Stimulated activated CD4-positive, alpha-beta T cell treated with anti-CD3 and anti-CD28 coated beads, TNF-alpha, amount 100 ng/mL, for 1 hour (primary cell): ENCODE measurements around the gene CFAP77.

ENCODE experiments used
- DNase-seq, 3 donors: peaks; one replicate each; pipeline ENCODE4 v3.0.0-alpha.2; 2020; ENCODE audit warnings: low read depth in 3 of 3, low spot score in 1 of 3

CFAP77 gene

GRCh38 chr9:132407196-132407595, 2.8 kb upstream of the CFAP77 start:
- no peak for DNase-seq

DNA sequence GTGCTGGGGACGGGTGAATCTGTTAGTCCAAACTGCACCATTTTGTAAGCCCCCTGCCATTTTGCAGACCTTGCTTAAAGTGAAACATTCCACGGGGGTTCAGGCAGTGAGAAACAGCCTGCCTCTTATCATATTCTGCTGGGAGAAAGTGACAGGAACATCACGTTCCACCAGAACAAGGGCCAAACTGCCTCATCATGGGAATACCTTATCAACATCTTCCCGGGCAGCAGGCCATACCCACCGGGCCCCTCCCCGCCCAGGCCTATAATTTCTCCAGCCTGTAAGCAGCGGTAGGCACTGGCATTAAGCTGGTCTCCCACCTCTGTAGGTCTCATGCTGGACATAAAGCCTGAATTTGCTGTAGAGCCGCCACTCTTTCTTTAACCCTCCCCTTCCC, 1.5 kb upstream of the CFAP77 start:
- DNase-seq = no peak

GRCh38 chr9:132410642-132411041, 631 bp downstream of the CFAP77 start:
- no peak for DNase-seq

- DNase-seq = peak; percentile 35 to 54 (median 36)
Observed at GRCh38 chr9:132411091-132411508, 1.1 kb downstream of the CFAP77 start.

DNA sequence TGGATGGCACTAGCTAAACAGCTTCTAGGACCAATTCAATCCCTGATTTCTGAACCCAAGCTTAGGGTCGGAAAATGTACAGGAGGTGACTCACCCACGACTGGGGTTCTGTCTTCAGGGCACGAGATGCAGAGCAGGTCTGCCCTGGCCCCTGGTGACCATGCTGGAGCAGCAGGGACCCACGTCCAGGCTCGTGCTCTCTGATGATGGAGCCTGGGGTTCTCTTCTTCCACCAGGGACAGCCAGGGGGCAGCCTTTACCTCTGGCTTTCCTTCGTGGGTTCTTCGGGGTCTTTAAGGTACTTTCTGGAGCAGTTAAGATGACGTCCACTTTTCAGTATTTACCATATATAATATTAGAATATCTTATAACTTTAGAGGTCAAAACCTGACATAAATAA, 2.1 kb downstream of the CFAP77 start:
- no peak for DNase-seq

- no peak for DNase-seq
Observed at GRCh38 chr9:132413926-132414325, 3.9 kb downstream of the CFAP77 start.

DNA sequence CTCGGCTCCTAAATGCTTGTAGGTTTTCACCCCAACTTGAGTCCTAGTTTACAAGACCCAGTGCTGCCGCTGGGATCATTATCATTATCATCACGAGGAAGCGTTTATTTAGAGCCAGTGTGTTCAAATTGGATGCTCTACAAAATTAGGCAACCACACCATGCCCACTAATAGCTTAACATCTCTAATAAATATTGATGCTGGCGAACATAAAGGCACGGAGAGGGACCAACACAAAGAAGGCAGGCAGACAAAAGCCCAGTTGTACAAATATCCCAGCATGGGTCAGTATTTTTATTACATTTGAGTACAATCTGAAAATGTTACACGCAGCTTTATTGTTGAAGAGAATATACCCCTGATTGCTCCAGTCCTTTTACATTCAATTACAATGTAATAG, 4.7 kb downstream of the CFAP77 start:
- DNase-seq = no peak

DNA sequence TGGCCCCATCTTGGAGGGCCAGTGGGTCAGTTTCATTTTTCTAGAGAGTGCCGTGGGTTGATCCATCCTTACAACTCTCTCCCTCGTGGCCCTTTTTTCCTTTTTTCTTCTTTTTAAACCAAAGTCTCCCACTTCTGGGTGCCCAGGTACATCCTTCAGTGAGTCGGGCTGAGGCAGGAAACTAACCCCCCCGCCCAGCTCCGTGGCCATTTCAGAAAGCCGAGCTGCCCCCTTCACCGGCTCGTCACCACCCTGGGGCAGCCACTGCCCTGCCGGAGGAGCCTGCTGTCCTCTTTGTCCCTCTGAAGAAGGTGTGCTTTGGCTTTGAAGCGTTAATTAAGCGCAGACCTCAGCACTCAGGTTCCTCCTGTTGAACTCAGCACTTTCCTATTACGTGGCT, 5.2 kb downstream of the CFAP77 start:
- no peak for DNase-seq

DNA sequence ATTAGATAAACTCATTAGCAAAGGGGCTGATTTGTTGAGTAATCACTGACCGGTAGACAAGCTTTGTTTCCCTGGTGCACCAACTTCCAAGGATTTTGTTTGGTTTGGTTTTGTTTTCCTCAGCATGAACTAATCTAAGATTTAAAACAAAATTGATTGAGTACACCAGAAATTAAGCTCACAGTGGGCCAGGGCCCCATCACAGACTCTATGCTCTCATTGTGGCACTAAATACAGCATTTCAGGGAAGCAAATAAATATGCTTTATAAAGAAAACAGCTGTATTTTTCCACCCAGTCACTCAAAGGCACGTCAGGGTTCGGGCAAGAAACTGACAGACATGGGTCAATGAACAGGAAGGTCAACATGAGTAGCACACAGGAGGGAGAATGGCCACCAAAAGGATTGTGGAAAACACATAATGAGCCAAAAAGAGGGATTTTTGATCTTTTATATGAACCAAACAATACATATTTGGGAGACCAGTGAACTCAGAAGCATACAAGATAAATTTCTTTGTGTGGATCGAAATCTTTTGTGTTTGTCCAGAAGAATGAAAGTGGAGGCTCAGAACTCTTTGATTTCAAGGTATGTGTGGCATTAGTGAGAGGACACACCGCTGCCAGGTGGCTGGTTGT, 8.8 kb downstream of the CFAP77 start:
- DNase-seq = no peak

- no peak for DNase-seq
Observed at GRCh38 chr9:132422574-132422973, 12.6 kb downstream of the CFAP77 start.

DNA sequence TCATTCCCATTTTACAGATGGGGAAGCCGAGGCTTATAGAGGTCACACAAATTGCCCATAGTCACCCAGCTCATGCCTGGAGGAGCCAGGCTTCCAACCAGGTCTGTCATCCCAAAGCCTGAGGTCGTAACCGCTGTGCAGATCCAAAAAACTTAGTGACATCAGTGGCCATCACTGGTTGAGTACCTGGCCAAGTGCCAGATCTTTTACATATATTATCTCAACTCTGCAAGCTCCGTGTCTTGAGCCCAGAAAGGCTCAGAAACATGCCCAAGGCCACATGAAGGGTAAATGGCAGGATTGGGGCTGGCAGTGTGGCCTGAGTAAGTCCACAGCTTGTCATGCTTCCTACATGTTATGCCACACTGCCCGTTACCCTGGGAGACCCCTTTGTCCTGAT, 13.5 kb downstream of the CFAP77 start:
- DNase-seq = no peak

- DNase-seq = no peak
Observed at GRCh38 chr9:132424857-132425674, 15.1 kb downstream of the CFAP77 start.

DNA sequence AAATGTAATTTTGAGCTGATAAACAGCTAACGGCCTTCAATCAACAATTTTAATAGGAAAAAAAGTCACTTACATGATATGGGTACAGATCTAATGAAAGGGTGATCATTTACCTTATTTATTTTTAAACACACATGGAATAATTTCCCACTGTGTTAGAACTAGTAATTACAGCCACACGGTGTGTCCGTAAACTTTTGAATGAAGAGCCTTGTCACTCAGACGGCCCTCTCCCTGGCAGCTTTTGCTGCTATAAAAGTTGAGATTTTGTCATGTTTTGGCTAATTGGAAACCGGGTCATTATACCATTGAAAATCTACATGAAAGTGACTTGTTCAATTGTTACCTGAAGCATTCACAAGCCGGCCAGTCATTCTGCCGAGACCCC, 15.7 kb downstream of the CFAP77 start:
- DNase-seq = no peak

DNA sequence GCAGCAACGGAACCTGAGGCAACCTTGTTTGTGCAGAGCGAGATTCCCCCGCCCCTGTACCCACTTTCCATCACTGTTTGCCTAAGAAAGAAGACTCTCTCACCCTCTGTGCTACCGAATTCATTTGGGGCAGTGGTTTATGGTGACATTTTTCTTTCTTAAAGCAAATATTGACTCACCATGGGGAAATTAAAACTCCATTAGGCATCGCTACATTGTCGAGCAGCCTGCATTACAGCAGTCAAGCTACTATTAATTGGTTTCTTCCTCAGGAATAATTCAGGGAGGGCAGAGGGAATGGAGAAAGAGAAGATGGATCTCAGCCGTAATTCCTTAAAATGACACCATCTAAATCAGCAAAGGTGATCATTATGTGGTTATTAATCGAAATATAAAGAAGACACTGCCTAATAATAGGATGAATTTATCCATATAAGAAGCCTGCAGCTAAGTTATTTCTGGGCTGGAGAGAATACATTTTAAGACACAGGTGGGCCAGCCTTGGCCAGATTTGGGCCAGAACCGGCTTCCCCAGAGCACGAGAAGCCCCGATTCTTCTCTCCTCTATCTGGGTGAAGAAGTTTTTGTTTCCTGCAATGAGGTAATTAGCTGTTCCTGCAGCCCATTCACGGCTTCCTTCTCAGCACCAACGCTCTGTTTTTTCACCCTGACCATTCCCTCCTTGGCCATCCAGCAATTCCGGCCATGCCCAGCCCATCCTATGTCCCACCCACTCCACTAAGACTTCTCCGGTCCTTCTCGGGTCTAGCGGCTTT, 16.8 kb downstream of the CFAP77 start:
- no peak for DNase-seq

- no peak for DNase-seq
Observed at GRCh38 chr9:132430998-132431397, 21.0 kb downstream of the CFAP77 start.

- DNase-seq = no peak
Observed at GRCh38 chr9:132434881-132435280, 24.9 kb downstream of the CFAP77 start.

GRCh38 chr9:132439153-132439552, 29.1 kb downstream of the CFAP77 start:
- DNase-seq = no peak

DNA sequence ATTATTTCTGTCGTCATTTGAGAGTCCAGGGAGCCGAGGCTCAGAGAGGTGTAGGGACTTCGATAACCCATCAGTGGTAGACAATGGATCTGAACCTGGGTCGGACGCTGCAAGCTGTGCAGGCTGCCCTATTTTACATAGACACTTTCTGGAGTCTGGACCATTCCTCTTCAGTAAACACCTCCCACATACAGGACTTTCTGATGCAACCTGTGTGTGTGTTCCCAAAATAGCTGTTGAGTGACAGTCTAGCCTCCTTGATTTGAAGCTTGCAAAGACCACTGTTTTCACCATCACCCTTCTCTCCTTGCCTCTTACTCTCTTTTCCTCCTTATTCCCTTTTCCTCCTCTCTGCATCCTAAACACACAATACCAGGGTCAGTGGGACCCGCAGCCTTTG, 30.7 kb downstream of the CFAP77 start:
- no peak for DNase-seq

- no peak for DNase-seq
Observed at GRCh38 chr9:132441404-132441803, 31.4 kb downstream of the CFAP77 start.

DNA sequence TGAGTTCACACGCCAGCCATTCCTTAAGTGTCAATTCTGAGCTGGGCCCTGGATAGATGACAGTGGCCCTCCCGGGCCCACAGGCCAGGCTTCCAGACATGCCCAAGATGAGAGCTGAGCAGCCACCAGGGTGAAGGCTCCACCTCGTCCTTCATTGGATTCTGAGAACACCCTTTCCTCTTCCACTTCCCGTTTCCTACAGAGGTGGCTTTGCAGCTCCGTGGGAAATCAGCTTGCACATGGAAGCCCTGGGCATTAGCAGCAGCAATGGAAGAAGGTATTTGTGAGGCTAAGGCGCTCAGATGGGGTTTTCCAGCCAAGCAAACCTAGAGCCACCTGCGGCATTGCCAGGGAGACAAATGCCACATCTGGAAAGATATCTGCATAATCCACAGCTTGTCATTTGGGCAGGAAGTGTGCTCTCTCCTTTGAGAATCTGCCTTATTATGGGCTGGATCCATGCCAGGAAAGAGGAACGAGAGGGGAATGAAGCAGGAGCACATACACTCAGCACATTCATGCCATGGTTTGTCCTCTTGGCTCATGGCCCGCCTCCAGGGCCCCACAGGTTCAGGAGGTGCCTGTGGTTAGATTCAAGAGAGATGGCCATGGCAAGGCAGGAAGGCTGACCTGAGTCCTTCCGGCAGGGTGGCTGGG, 34.1 kb downstream of the CFAP77 start:
- DNase-seq = no peak

DNA sequence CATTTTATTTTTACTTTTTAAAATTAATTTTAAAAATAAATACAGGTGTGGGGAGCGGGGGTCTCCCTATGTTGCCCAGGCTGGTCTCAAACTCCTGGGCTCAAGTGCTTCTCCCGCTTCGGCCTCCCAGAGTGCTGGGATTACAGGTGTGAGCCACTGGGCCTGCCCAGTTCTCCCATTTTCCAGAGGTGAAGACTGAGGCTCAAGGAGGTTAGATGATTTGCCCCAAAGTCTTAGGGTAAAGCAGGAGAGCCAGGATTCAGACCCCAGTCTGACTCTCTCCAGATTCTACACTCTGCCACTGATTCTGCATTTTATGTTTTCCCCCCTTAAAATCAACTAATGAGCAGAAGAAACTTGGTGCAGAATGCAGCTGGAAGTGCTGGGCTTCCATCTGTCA, 36.9 kb downstream of the CFAP77 start:
- DNase-seq = no peak

DNA sequence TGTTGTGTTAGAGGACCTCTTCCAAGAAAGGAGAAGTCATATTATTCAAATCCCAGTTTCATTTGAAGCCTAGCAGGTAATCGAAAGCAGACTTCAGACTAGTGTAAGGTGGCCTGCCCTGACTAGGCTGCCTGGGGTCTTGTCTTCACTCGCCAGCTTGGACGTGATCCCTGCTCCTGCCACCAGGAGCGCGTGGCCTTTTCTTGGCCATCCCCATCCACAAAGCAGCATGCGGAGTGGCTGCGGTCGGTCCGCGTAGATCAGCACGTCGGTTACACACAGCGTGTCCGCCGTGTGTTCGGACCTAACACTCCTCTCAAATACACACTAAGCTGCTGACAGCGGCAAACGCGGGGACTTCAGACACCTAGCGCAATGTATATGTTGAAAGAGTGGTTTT, 37.3 kb downstream of the CFAP77 start:
- DNase-seq = no peak
